Measurements from ENCODE around the gene CDRT15L2.
"Not testable (repeated sequence)": the region's sequence is repeated elsewhere in the genome, so short reads cannot be mapped to it uniquely, and the experiment has no call there.

CDRT15L2 gene

DNA sequence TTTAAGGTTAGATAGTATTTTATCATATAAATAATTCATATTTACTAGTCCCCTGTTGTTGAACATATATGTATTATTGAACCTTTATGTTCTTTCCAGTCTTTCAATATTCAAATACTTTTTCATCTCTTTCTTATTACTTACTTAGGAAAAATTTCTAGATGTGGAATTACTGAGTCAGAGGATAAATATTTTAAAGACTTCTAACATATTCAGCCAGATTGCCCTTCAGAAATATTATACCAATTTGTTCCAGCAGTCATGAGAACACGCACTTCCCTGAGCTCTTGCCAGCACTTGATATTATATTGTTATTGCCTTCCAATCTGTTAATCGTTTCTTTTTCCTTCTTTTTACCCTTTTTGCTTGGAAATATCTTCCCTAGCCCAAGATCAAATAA lies 4.5 kb upstream of the CDRT15L2 start:
- DNase-seq (ENCODE audit: low spot score), result not testable (repeated sequence)

GRCh38 chr17:20583891-20584577 lies 4.5 kb downstream of the CDRT15L2 start:
- not testable (repeated sequence) for DNase-seq (ENCODE audit: low spot score)

GRCh38 chr17:20588744-20589453 lies 9.4 kb downstream of the CDRT15L2 start:
- peak; percentile 72 for DNase-seq (ENCODE audit: low spot score)

- DNase-seq (ENCODE audit: low spot score), result not testable (repeated sequence)
These were observed 9.9 kb downstream of the CDRT15L2 start for GRCh38 chr17:20589454-20589810.

DNA sequence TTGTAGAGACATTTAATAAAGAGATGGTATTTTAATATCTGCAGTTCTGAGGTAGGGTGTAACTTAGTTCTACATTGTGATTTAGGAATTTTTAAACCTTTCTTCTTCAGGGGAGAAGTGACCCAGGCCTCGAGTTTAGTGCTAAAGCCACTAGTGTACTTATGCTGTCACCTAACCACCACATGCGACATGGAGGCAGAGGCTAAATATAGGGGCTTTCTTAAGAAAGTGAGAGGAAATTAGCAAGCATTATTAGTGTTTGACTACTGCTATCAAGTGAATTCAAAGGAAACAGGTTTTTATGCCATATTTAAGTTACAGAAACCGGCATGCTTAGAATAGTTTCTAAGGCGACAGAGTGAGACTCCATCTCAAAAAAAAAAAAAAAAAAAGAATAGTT lies 11.5 kb downstream of the CDRT15L2 start:
- not testable (repeated sequence) for DNase-seq (ENCODE audit: low spot score)

DNA sequence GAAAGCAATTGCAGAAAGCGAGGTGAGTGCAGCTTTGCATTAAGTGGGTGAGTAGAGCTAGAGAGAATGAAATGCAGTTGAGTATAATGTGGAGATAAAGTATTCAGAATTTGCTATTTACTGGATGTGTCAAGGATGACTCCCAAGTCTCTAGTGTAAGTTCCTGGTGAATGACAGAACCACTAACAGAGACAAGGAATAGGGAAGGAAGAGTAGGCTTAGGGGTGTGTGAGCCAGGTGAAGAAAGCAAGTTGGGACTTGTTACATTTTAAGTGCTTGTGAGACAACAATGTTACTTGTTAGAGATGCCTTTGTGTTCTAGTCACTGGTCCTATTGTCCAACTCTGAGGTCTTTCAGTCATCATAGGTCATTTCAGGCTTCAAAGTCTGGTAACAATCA lies 26.0 kb downstream of the CDRT15L2 start:
- DNase-seq (ENCODE audit: low spot score), result not testable (repeated sequence)

GRCh38 chr17:20609490-20609889 lies 30.0 kb downstream of the CDRT15L2 start:
- DNase-seq (ENCODE audit: low spot score), result not testable (repeated sequence)

DNA sequence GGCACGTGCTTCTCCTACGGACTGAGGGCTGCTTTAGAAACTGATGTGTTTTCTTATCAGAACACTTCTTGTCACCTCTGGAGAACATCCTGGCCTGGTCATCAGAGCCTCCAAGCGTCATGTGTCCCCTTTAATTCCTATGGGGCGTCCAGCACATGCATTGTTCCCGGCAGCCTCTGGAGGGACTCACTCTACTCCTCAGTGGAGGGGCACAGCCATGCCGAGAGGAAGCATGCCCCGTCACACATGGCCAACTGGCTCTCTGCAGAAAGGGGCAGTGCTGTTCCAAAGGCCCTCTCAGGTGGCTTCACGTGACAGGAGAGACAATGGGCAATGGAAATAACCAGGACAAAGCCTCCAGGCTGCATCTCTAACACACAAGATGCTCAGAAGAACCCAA lies 31.8 kb downstream of the CDRT15L2 start:
- peak; percentile 28 for DNase-seq (ENCODE audit: low spot score)

DNA sequence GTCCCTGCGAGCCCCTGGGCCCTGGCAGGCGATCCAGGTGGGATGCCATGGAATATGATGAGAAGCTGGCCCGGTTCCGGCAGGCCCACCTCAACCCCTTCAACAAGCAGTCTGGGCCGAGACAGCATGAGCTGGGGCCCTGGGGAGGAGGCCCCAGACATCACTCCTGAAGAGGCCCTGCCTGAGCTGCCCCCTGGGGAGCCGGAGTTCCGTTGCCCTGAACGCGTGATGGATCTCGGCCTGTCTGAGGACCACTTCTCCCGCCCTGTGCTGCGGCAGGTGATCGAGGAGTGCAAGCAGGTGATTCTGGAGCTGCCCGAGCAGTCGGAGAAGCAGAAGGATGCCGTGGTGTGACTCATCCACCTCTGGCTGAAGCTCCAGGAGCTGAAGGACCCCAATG lies 33.1 kb downstream of the CDRT15L2 start:
- DNase-seq (ENCODE audit: low spot score), result no peak

DNA sequence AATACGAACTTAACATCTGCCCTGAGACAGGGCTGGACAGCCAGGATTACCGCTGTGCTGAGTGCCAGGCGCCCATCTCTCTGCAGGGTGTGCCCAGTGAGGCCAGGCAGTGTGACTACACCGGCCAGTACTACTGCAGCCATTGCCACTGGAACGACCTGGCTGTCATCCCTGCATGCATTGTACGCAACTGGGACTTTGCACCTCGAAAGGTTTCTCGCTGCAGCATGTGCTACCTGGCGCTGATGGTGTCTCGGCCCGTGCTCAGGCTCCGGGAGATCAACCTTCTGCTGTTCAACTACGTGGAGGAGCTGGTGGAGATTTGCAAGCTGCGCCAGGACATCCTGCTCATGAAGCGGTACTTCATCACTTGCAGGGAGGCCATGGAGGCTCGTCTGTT lies 33.7 kb downstream of the CDRT15L2 start:
- no peak for DNase-seq (ENCODE audit: low spot score)

GRCh38 chr17:20613905-20614304 lies 34.4 kb downstream of the CDRT15L2 start:
- DNase-seq (ENCODE audit: low spot score), result no peak

- DNase-seq (ENCODE audit: low spot score), result not testable (repeated sequence)
These were observed 35.9 kb downstream of the CDRT15L2 start for GRCh38 chr17:20615461-20615860.

All from iPS-NIHi11 (cell line).